A673 (cell line): Measurements from ENCODE around the gene IL23A.

Source experiments
- CTCF ChIP-seq: fragments of 300-800, 200-600 bp; sonication (generic); conservative IDR thresholded peaks from 2 replicates; pipeline ENCODE4 v1.5.1; 2017; ENCODE audit warnings: low read depth, mild to moderate bottlenecking, antibody characterized with exemption, low read length, moderate library complexity, mixed read lengths
- EZH2 ChIP-seq: fragments of 200-600 bp; sonication (generic); IDR thresholded peaks from 2 replicates; pipeline ENCODE4 v1.6.1; 2017; ENCODE audit warnings: borderline replicate concordance, low read depth, mild to moderate bottlenecking, mixed read lengths, antibody characterized with exemption, low read length; ENCODE audit not compliant: poor library complexity, severe bottlenecking

- TF ChIP-seq CTCF (peak; percentile 72), EZH2 (no peak)
Measured at GRCh38 chr12:56333679-56334489, 4.8 kb upstream of the IL23A start, which contains the start of gene PAN2.
